Keratinocyte (primary cell): Measurements from ENCODE around the gene CLSTN2. TPM values are rescaled to one million over a fixed set of nuclear protein-coding genes. Genes with fewer than 3 reads are reported as not detected.

Experiments
- DNase-seq: peaks from one replicate; pipeline ENCODE4 v3.0.0-alpha.2; 2011; ENCODE audit warnings: low read depth, missing footprints, low spot score
- FAIRE-seq: peaks from 2 replicates; lab custom pipeline; 2011; peaks lifted over from hg19 to GRCh38; lab: Jason Lieb, UNC
- H2AFZ ChIP-seq: 2 replicates; pipeline ENCODE4 v1.6.0; 2012; ENCODE audit warnings: low read length, control low read depth, inconsistent platforms; ENCODE audit not compliant: control insufficient read depth
- H3K27ac ChIP-seq: 2 replicates; pipeline ENCODE4 v1.5.1; 2011; ENCODE audit warnings: low read length; ENCODE audit not compliant: control insufficient read depth, insufficient read depth
- H3K27me3 ChIP-seq: 3 replicates; pipeline ENCODE4 v1.6.0; 2011; ENCODE audit warnings: low read length; ENCODE audit not compliant: control insufficient read depth, insufficient read depth; ENCODE audit errors: extremely low read depth
- H3K36me3 ChIP-seq, 2 experiments: 2 replicates in 1 of 2; 3 replicates in 1 of 2; pipeline ENCODE4 v1.5.1; 2011; ENCODE audit warnings: low read length in 2 of 2, mild to moderate bottlenecking in 1 of 2; ENCODE audit not compliant: control insufficient read depth in 2 of 2, insufficient read depth in 2 of 2; ENCODE audit errors: extremely low read depth in 1 of 2
- H3K4me1 ChIP-seq: 3 replicates; pipeline ENCODE4 v1.5.1; 2011; ENCODE audit warnings: low read length; ENCODE audit not compliant: control insufficient read depth, insufficient read depth; ENCODE audit errors: extremely low read depth
- H3K4me2 ChIP-seq: 3 replicates; pipeline ENCODE4 v1.6.0; 2011; ENCODE audit warnings: low read depth, low read length; ENCODE audit not compliant: control insufficient read depth, insufficient read depth; ENCODE audit errors: extremely low read depth
- H3K4me3 ChIP-seq, 3 experiments: fragments of 200-600 bp in 1 of 3; sonication (generic) in 1 of 3; 2 replicates in 2 of 3; 3 replicates in 1 of 3; pipeline ENCODE4 v1.5.1; 2011 to 2016; ENCODE audit warnings: low read length in 3 of 3, mild to moderate bottlenecking in 3 of 3, control low read depth in 2 of 3, inconsistent platforms in 1 of 3, low read depth in 1 of 3, mixed read lengths in 1 of 3, mixed run types in 1 of 3, moderate library complexity in 1 of 3; ENCODE audit not compliant: control insufficient read depth in 2 of 3, insufficient read depth in 2 of 3; ENCODE audit errors: extremely low read depth in 1 of 3
- H3K79me2 ChIP-seq: 2 replicates; pipeline ENCODE4 v1.6.0; 2012; ENCODE audit warnings: low read length; ENCODE audit not compliant: control insufficient read depth, insufficient read depth
- H3K9ac ChIP-seq: 3 replicates; pipeline ENCODE4 v1.6.0; 2011; ENCODE audit warnings: low read length; ENCODE audit not compliant: control insufficient read depth, insufficient read depth; ENCODE audit errors: extremely low read depth
- H3K9me1 ChIP-seq: 3 replicates; pipeline ENCODE4 v1.6.0; 2011; ENCODE audit warnings: low read length; ENCODE audit not compliant: control insufficient read depth, insufficient read depth; ENCODE audit errors: extremely low read depth
- H3K9me3 ChIP-seq: 2 replicates; pipeline ENCODE4 v1.5.1; 2012; ENCODE audit warnings: low read depth, low read length; ENCODE audit not compliant: control insufficient read depth
- H4K20me1 ChIP-seq: 3 replicates; pipeline ENCODE4 v1.6.0; 2011; ENCODE audit warnings: low read length; ENCODE audit not compliant: control insufficient read depth, insufficient read depth; ENCODE audit errors: extremely low read depth
- EZH2 ChIP-seq: IDR thresholded peaks from one replicate; pipeline ENCODE4 v1.6.1; 2012; ENCODE audit warnings: inconsistent platforms, mild to moderate bottlenecking, low read length, moderate library complexity
- dilution Hi-C: fragments of 300-500 bp; cut with MboI; formaldehyde crosslinking; loops from one replicate; pipeline ENCODE4 v1.7.0; 2020; ENCODE audit warnings: low sequenced_read_pairs; ENCODE audit not compliant: extremely low pct_ligation_motif_present
- polyA plus RNA-seq, 5 experiments: library from polyadenylated mRNA; depleted of rRNA in 3 of 5; stranded (reverse) in 3 of 5; stranded (forward) in 1 of 5; unstranded in 1 of 5; fragments of >200 nt; gene quantifications; 1 replicate in 1 of 5; 2 replicates in 3 of 5; 3 replicates in 1 of 5; pipeline versions ENCODE4 v1.2.1 to v1.2.3, GENCODE V29; 2011 to 2012; ENCODE audit warnings: missing spikeins in 2 of 5, low read depth in 1 of 5, low replicate concordance in 1 of 5
- TF ChIP-seq, protein P1 (sequence below), 3 experiments: IDR thresholded peaks in 1 of 3; conservative IDR thresholded peaks in 1 of 3; optimal IDR thresholded peaks in 1 of 3; 2 replicates in 2 of 3; 3 replicates in 1 of 3; pipeline versions ENCODE3 to v1.5.1; 2011; ENCODE audit warnings: low read length in 3 of 3, mild to moderate bottlenecking in 3 of 3, moderate library complexity in 2 of 3, control low read depth in 1 of 3, inconsistent platforms in 1 of 3; ENCODE audit not compliant: insufficient read depth in 2 of 3; ENCODE audit errors: extremely low read depth in 1 of 3

Gene CLSTN2
- polyA plus RNA-seq, 1 donor (not counting 4 experiments of a cell fraction or from before 2014, with no cell fraction given), result 0.09 TPM

DNA sequence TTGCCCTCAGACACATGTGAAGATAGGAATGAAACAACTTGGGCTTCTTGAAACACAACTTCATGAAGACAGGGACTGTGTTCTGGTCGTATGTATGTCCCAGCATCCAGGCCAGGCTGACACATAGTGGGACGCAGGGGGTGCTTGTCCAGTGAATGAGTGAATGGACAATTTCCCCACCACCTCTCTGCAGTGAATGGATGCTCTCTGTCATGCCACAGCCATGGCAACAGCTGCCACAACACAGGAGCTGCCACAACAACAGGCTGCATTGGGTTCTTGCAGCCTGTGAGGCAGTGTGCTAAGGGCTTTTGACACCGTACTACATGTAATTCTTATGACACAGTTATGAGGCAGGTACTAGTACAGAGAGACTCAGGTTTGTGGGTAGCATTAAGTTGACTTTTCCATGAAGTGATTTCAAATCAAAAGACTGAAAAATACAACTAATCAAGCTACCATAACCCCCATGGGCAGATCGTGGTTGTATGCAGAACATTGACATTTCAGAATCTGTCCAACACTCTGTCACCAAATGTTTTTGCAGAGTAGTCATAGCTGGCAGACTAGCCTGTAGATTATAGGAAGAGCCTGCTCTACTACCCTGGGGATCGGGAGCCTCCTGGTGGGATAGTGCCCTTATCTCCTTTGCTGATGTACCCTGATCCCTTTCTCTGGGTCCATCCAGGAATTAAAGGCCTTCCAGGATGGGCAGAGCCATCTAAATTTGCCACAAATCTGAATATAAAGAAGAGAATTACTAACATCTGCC, 40.8 kb downstream of the CLSTN2 start:
- H3K4me1 ChIP-seq, result no peaks in the 10 kb centered on the region
- H2AFZ ChIP-seq, result no peak overlapping the region
- no peaks in the 10 kb centered on the region for H4K20me1 ChIP-seq
- H3K9me1 ChIP-seq, result no peaks in the 10 kb centered on the region
- FAIRE-seq, result no peak
- H3K36me3 ChIP-seq, result no peaks in the 10 kb centered on the region
- TF ChIP-seq, protein P1, sequence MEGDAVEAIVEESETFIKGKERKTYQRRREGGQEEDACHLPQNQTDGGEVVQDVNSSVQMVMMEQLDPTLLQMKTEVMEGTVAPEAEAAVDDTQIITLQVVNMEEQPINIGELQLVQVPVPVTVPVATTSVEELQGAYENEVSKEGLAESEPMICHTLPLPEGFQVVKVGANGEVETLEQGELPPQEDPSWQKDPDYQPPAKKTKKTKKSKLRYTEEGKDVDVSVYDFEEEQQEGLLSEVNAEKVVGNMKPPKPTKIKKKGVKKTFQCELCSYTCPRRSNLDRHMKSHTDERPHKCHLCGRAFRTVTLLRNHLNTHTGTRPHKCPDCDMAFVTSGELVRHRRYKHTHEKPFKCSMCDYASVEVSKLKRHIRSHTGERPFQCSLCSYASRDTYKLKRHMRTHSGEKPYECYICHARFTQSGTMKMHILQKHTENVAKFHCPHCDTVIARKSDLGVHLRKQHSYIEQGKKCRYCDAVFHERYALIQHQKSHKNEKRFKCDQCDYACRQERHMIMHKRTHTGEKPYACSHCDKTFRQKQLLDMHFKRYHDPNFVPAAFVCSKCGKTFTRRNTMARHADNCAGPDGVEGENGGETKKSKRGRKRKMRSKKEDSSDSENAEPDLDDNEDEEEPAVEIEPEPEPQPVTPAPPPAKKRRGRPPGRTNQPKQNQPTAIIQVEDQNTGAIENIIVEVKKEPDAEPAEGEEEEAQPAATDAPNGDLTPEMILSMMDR (optimal IDR thresholded peaks at IDR 0.05 in 1 of 3, IDR thresholded peaks at IDR 0.05 in 1 of 3, conservative IDR thresholded peaks at IDR 0.05 in 1 of 3; ENCODE audit: extremely low read depth in 1 of 3, insufficient read depth in 2 of 3, low read length in 3 of 3), result no peak
- TF ChIP-seq EZH2, result no peak
- no peaks in the 10 kb centered on the region for H3K27me3 ChIP-seq
- no peaks in the 10 kb centered on the region for H3K9me3 ChIP-seq
- H3K79me2 ChIP-seq, result no peaks in the 10 kb centered on the region
- H3K27ac ChIP-seq, result no peak overlapping the region
- dilution Hi-C loops, result no loop called here
- H3K9ac ChIP-seq, result no peak overlapping the region
- H3K4me2 ChIP-seq, result no peak overlapping the region
- no peak overlapping the region for H3K4me3 ChIP-seq
- DNase-seq, result no peak

DNA sequence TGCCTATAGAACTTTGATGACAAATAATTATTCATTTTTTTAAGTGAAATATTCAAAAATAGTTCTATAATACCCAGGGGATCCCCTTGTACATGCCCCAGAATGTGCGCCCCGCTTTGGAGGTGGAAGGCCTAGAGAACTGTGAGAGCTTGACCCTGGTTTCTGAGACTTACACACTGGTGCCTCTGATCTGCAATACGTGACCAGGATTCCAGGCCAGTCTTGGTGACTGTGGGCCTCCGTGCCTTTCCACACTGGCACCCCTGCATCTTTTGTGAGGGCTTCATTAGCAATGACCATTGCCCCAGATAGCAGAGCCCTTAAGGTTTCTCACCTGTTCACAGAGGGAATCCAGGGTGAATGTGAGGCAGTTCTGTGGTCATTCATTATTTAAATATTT, 44.0 kb downstream of the CLSTN2 start:
- no peaks in the 10 kb centered on the region for H3K36me3 ChIP-seq
- dilution Hi-C loops, result no loop called here
- H3K27ac ChIP-seq, result no peak overlapping the region
- H3K4me3 ChIP-seq, result no peak overlapping the region
- DNase-seq (no peak), FAIRE-seq (no peak)
- H3K4me1 ChIP-seq, result no peaks in the 10 kb centered on the region
- no peak overlapping the region for H3K9ac ChIP-seq
- no peak overlapping the region for H3K4me2 ChIP-seq
- H3K27me3 ChIP-seq, result no peaks in the 10 kb centered on the region
- no peaks in the 10 kb centered on the region for H4K20me1 ChIP-seq
- no peaks in the 10 kb centered on the region for H3K9me3 ChIP-seq
- no peaks in the 10 kb centered on the region for H3K79me2 ChIP-seq
- TF ChIP-seq EZH2, result no peak
- no peaks in the 10 kb centered on the region for H3K9me1 ChIP-seq
- H2AFZ ChIP-seq, result no peak overlapping the region
